Endodermal cell (in vitro differentiated cells): ENCODE data around the gene TARP.
A peak's percentile ranks its signal among the peaks of the same experiment; 100 is the strongest.

Experiments
- DNase-seq: peaks from one replicate; pipeline ENCODE4 v3.0.0-alpha.2; 2017
- H3K27ac ChIP-seq: 2 replicates; pipeline ENCODE4 v1.5.1; 2013; ENCODE audit warnings: mild to moderate bottlenecking, low read depth, low read length, moderate library complexity
- H3K27me3 ChIP-seq: 2 replicates; pipeline ENCODE4 v1.6.1; 2013; ENCODE audit warnings: mild to moderate bottlenecking, low read length, moderate library complexity; ENCODE audit not compliant: insufficient read depth, control insufficient read depth, poor library complexity, severe bottlenecking
- H3K36me3 ChIP-seq: 2 replicates; pipeline ENCODE4 v1.7.0; 2013; ENCODE audit warnings: mild to moderate bottlenecking, low read length, moderate library complexity; ENCODE audit not compliant: control insufficient read depth, insufficient read depth
- H3K4me1 ChIP-seq: one replicate; pipeline ENCODE4 v1.7.0; 2013; ENCODE audit warnings: low read length; ENCODE audit not compliant: control insufficient read depth, insufficient read depth
- H3K4me3 ChIP-seq: 2 replicates; pipeline ENCODE4 v1.5.1; 2013; ENCODE audit warnings: mild to moderate bottlenecking, low read length, moderate library complexity
- H3K9ac ChIP-seq: 2 replicates; pipeline ENCODE4 v1.6.1; 2013; ENCODE audit warnings: mild to moderate bottlenecking, low read length, moderate library complexity; ENCODE audit not compliant: poor library complexity, severe bottlenecking; ENCODE audit errors: extremely low read depth
- H3K9me3 ChIP-seq: 2 replicates; pipeline ENCODE4 v1.6.1; 2013; ENCODE audit warnings: mild to moderate bottlenecking, low read length, moderate library complexity; ENCODE audit not compliant: control insufficient read depth
- H3K27ac Mint-ChIP-seq: 2 replicates; pipeline ENCODE4 v1.8.0; 2020; ENCODE audit warnings: mixed read lengths
- H3K27me3 Mint-ChIP-seq: 2 replicates; pipeline ENCODE4 v1.8.0; 2021; ENCODE audit warnings: mild to moderate bottlenecking, mixed read lengths; ENCODE audit not compliant: insufficient read depth
- H3K36me3 Mint-ChIP-seq: 2 replicates; pipeline ENCODE4 v1.8.0; 2020; ENCODE audit warnings: low read depth, mixed read lengths
- H3K4me1 Mint-ChIP-seq: 2 replicates; pipeline ENCODE4 v1.8.0; 2020; ENCODE audit warnings: mixed read lengths
- H3K4me3 Mint-ChIP-seq: 2 replicates; pipeline ENCODE4 v1.8.0; 2020; ENCODE audit warnings: mild to moderate bottlenecking, moderate library complexity, mixed read lengths
- H3K9me3 Mint-ChIP-seq: 2 replicates; pipeline ENCODE4 v1.8.0; 2020; ENCODE audit warnings: mild to moderate bottlenecking, mixed read lengths
- CTCF ChIP-seq: fragments of 200-600 bp; sonication (generic); conservative IDR thresholded peaks from 2 replicates; pipeline ENCODE4 v1.5.0; 2021; ENCODE audit warnings: antibody characterized with exemption, mild to moderate bottlenecking
- WGBS, 2 experiments: methylation state at CpG; one replicate each; pipeline versions ENCODE4 v1.1.5 to v1.1.7; 2013; ENCODE audit warnings: missing lambda C conversion rate in 2 of 2, mixed read lengths in 1 of 2; ENCODE audit not compliant: insufficient coverage in 1 of 2, insufficient read length in 1 of 2; 5-methylcytosine and 5-hydroxymethylcytosine counted together

Gene TARP

DNA sequence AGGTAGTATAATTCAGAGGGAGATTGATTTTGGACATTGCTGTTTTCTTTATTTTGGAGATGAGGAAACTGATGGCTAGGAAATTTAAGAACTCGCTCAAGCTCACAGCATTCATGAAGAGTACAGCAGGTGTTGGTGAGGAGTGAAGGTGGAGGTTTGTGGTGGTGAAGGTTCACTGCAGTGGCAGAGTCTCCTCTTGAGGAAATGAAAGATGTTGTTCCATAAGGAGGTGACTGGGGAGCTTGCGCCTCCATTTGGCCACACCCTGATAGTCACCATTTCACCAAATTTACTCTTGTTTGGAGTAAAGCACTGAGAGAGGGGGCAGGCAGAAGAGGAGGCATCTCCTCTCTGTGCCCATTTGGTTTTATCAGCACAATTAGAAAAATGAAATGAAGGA, 46.4 kb upstream of the TARP start:
- Mint-ChIP-seq H3K4me3 (no peak overlapping the region), H3K9me3 (no peaks in the 10 kb centered on the region), H3K36me3 (no peaks in the 10 kb centered on the region), H3K27me3 (peaks cover 49% of the 10 kb centered on the region), H3K4me1 (peaks cover 23% of the 10 kb centered on the region), H3K27ac (peak overlapping the region; percentile 27)
- H3K27me3 ChIP-seq, result peaks cover 53% of the 10 kb centered on the region
- no peak for DNase-seq
- no peak overlapping the region for H3K27ac ChIP-seq
- H3K9me3 ChIP-seq, result no peaks in the 10 kb centered on the region
- H3K36me3 ChIP-seq, result no peaks in the 10 kb centered on the region
- no peak for TF ChIP-seq CTCF
- no peak overlapping the region for H3K9ac ChIP-seq
- H3K4me3 ChIP-seq, result no peak overlapping the region
- peaks cover 6% of the 10 kb centered on the region for H3K4me1 ChIP-seq
- 80 to 100% methylated on average over 1 to 2 of the region's 2 CpGs for WGBS, 2 experiments

DNA sequence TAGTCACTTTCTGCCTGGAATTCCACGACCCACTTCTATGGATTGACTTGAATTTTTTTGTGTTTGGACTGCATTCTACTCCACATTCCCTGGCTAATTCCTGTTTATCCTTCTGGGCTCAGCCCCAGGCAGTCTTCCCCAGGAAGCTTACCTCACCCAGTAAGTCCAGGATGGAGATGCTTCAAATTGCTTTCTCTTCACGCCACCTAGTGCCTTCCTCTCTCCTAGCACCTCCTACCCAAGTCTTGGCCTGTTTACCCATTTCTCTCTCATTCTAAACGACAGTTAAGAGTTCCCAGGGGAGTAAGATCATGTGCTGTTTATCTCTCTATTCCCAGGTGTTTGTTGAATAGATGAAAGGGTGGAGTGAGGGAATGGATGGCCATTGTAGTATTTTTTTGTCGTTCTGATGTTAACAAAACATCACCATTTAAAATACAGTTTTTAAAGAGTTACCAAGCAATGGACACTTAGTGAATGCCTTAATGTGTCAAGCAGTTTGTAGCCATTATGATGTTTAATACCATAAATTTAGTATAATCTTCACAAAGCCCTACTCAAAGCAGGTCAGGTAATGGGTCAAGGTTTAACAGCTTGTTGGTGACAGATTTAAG, 45.5 kb upstream of the TARP start:
- Mint-ChIP-seq H3K27ac (peak overlapping the region; percentile 68), H3K4me1 (peaks cover 23% of the 10 kb centered on the region), H3K27me3 (peaks cover 43% of the 10 kb centered on the region), H3K9me3 (no peaks in the 10 kb centered on the region), H3K4me3 (no peak overlapping the region), H3K36me3 (no peaks in the 10 kb centered on the region)
- Histone ChIP-seq H3K4me3 (no peak overlapping the region), H3K27ac (no peak overlapping the region), H3K36me3 (no peaks in the 10 kb centered on the region), H3K27me3 (peaks cover 44% of the 10 kb centered on the region), H3K9ac (no peak overlapping the region), H3K4me1 (peaks cover 6% of the 10 kb centered on the region), H3K9me3 (no peaks in the 10 kb centered on the region)
- DNase-seq, result peak; percentile 89
- 2% methylated on average over 3 of the region's 4 CpGs; no CpG with 5 or more reads in 1 of the 2 experiments for WGBS, 2 experiments
- peak; percentile 82 for TF ChIP-seq CTCF

DNA sequence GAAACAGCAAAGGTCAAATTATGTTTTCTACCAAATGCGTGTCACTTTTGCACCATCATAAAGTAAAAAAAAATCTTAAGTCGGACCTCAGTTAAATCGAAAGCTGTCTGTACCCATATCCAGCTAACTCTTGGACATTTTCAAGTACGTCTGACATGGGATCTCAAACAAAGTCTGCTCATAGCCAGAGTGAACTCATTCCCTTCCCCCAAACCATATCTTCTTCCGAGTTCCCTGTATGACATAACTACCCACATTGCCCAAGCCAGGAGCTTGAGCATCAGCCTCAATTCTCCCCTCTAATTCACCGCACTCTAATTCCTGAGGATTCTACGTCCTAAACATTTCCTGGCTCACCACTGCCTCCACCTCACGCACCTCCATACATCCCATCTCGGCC, 44.8 kb upstream of the TARP start:
- Histone ChIP-seq H3K36me3 (no peaks in the 10 kb centered on the region), H3K27ac (no peak overlapping the region), H3K4me3 (no peak overlapping the region), H3K9ac (no peak overlapping the region), H3K9me3 (no peaks in the 10 kb centered on the region), H3K4me1 (peaks cover 6% of the 10 kb centered on the region), H3K27me3 (peaks cover 37% of the 10 kb centered on the region)
- H3K27ac Mint-ChIP-seq, result peak overlapping the region; percentile 68
- TF ChIP-seq CTCF, result no peak
- 89 to 90% methylated on average over 5 to 9 of the region's 9 CpGs for WGBS, 2 experiments
- H3K4me1 Mint-ChIP-seq, result peaks cover 23% of the 10 kb centered on the region
- DNase-seq, result no peak
- H3K9me3 Mint-ChIP-seq, result no peaks in the 10 kb centered on the region
- no peaks in the 10 kb centered on the region for H3K36me3 Mint-ChIP-seq
- H3K27me3 Mint-ChIP-seq, result peaks cover 37% of the 10 kb centered on the region
- no peak overlapping the region for H3K4me3 Mint-ChIP-seq
